Endothelial cell (in vitro differentiated cells): Measurements from ENCODE around the gene MST1. TPM values are rescaled to one million over a fixed set of nuclear protein-coding genes. Genes with fewer than 3 reads are reported as not detected.

Experiments
- DNase-seq: peaks from one replicate; pipeline ENCODE4 v3.0.0; 2021; ENCODE audit warnings: low spot score
- H3K27ac Mint-ChIP-seq: one replicate; pipeline ENCODE4 v1.8.0; 2021; ENCODE audit warnings: mixed read lengths, inconsistent platforms; ENCODE audit not compliant: unreplicated experiment
- H3K27me3 Mint-ChIP-seq: one replicate; pipeline ENCODE4 v1.8.0; 2021; ENCODE audit warnings: mild to moderate bottlenecking, moderate library complexity, mixed read lengths, inconsistent platforms; ENCODE audit not compliant: unreplicated experiment
- H3K36me3 Mint-ChIP-seq: one replicate; pipeline ENCODE4 v1.8.0; 2021; ENCODE audit warnings: mild to moderate bottlenecking, low read depth, mixed read lengths, inconsistent platforms; ENCODE audit not compliant: unreplicated experiment
- H3K4me1 Mint-ChIP-seq: one replicate; pipeline ENCODE4 v1.8.0; 2021; ENCODE audit warnings: mild to moderate bottlenecking, mixed read lengths, inconsistent platforms; ENCODE audit not compliant: unreplicated experiment
- H3K4me3 Mint-ChIP-seq: one replicate; pipeline ENCODE4 v1.8.0; 2021; ENCODE audit warnings: mild to moderate bottlenecking, mixed read lengths, inconsistent platforms; ENCODE audit not compliant: unreplicated experiment
- H3K9me3 Mint-ChIP-seq: one replicate; pipeline ENCODE4 v1.8.0; 2021; ENCODE audit warnings: mixed read lengths, inconsistent platforms; ENCODE audit not compliant: unreplicated experiment
- CTCF ChIP-seq: fragments of 200-600 bp; sonication (generic); IDR thresholded peaks from one replicate; pipeline ENCODE4 v1.5.0; 2021; ENCODE audit warnings: antibody characterized with exemption; ENCODE audit not compliant: unreplicated experiment
- total RNA-seq: library from RNA; stranded (reverse); fragmentation: NEBNext Ultra II Directional; extraction: Animal tissue kit (Norgen Biotek cat#: 25700); gene quantifications from one replicate; pipeline ENCODE4 v1.2.1, GENCODE V29; 2021; ENCODE audit not compliant: unreplicated experiment

MST1 gene
- total RNA-seq, 1 donor from 2014 or later: 22.0 TPM

DNA sequence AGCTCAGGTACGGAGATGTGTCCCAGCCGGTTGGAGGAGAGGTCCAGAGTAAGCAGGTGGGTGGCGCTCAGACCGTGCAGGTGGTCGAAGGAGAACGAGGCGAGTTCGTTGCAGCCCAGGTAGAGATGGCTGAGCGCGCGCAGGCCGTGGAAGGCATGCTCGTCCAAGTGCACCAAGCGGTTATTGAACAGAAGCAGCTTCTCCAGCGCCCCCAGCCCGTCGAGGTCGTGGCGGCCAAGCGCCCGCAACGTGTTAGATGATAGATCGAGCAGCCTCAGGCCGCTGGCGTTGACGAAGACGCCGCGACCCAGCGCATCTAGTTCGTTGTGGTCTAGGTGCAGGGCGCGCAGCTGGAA is 29.6 kb upstream of the MST1 start:
- H3K36me3 Mint-ChIP-seq: peaks cover 4% of the 10 kb centered on the region
- peaks cover 21% of the 10 kb centered on the region for H3K27me3 Mint-ChIP-seq
- peaks cover 14% of the 10 kb centered on the region for H3K4me1 Mint-ChIP-seq
- peak overlapping the region; percentile 31 for H3K27ac Mint-ChIP-seq
- TF ChIP-seq CTCF: no peak
- DNase-seq: peak; percentile 35
- peak overlapping the region; percentile 80 for H3K4me3 Mint-ChIP-seq
- no peaks in the 10 kb centered on the region for H3K9me3 Mint-ChIP-seq

GRCh38 chr3:49717959-49718857 is 28.9 kb upstream of the MST1 start:
- no peak for DNase-seq
- peaks cover 19% of the 10 kb centered on the region for H3K27me3 Mint-ChIP-seq
- H3K36me3 Mint-ChIP-seq: peaks cover 4% of the 10 kb centered on the region
- H3K27ac Mint-ChIP-seq: peak overlapping the region; percentile 31
- H3K9me3 Mint-ChIP-seq: no peaks in the 10 kb centered on the region
- H3K4me1 Mint-ChIP-seq: peaks cover 14% of the 10 kb centered on the region
- TF ChIP-seq CTCF: no peak
- H3K4me3 Mint-ChIP-seq: peak overlapping the region; percentile 80

DNA sequence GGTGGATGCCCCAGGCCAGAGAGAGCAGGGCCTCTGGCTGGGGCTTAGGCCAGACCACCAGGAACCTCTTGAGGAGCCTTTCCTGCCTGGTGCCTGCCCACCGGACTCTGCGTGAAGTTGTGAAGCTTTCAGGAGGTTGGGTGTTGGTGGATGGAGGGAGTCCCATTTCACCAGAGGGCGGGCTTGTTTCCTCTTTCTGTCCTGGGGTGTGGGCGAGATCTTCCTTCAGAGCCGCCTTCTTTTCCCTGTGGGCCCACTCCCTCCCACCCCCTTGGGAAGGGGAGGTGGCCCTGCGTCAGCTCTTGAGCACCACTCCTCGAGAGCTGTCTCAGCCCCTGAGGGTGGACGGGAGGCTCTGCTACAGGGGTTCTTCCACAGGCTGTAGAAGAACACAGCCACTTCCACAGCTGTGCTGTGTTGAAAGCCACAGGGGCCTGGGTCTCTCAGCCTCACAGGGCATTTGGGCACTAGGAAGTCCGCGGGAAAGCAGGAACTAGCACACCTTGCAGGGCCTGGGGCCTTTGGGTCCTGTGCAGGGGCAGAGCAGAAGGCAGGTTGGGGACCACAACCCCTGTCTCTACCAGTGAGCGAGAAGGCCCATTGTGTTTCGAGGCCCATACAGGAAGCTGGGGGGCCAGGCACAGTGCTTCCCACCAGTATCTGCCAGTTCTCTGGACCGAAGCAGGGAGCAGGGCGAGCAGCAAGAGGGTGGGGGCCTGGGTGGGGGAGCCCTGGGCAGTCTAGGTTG is 28.1 kb upstream of the MST1 start:
- Mint-ChIP-seq H3K36me3 (peaks cover under 1% of the 10 kb centered on the region), H3K9me3 (no peaks in the 10 kb centered on the region), H3K4me1 (peaks cover 10% of the 10 kb centered on the region), H3K4me3 (no peak overlapping the region), H3K27ac (no peak overlapping the region), H3K27me3 (peaks cover 14% of the 10 kb centered on the region)
- no peak for DNase-seq
- no peak for TF ChIP-seq CTCF

DNA sequence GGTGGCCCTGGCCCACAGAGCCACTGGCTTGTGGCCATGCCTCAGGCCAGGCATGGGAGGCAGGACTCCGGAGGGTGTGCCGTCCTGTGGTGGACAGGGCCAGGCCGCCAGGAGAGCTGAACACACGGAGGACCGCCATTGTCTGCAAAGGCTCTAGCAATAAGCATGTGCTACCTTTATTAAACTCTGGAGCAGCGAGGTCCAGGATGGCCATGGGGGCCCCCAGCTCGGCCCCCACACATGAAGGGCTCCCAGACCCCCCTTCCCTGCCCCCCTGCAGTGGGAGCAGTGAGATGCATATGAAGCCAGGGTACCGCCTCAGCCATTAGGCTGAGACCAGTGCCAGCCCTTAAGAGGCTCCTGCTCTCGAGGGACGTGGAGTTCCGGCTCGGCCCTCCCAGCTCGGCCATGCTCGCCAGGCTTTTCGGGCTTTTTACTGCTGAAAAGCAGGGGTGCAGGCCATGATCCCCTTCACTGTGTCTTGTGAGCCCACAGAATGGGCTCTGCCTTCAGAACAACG is 27.5 kb upstream of the MST1 start:
- Mint-ChIP-seq H3K4me1 (peaks cover 10% of the 10 kb centered on the region), H3K36me3 (no peaks in the 10 kb centered on the region), H3K27ac (no peak overlapping the region), H3K4me3 (no peak overlapping the region), H3K27me3 (peaks cover 14% of the 10 kb centered on the region), H3K9me3 (no peaks in the 10 kb centered on the region)
- TF ChIP-seq CTCF: no peak
- no peak for DNase-seq
